Stimulated activated CD8-positive, alpha-beta memory T cell treated with anti-CD3 and anti-CD28 coated beads, Interleukin-4, amount 100 ng/mL, for 24 hours (primary cell): ENCODE data around the gene SHISA7.
A peak's percentile ranks its signal among the peaks of the same experiment; 100 is the strongest.

Experiments used
- DNase-seq: peaks from one replicate; pipeline ENCODE4 v3.0.0-alpha.2; 2020; ENCODE audit warnings: low read depth

SHISA7 gene

GRCh38 chr19:55387736-55388497, 55.2 kb downstream of the SHISA7 start:
- no peak for DNase-seq

DNA sequence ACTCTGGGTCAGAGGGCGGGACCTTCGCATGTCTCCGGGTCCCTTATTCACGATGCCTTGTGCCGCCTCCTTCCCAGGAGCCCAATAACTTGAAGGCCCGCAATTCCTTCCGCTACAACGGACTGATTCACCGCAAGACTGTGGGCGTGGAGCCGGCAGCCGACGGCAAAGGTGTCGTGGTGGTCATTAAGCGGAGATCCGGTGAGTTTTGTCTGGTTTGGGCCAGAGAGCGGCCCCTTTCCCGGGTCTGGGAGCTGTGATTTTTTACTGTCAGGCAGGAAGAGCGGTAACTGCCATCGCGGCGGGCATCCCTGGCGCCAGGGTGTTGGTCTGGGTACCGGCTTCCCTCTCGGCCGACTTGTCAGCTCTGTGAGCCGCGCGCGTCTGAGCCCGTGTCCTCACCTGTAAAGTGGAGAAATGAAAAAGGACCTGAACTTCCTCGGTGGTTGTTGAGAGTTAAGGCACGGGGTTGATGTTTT, 56.6 kb downstream of the SHISA7 start:
- peak; percentile 10 for DNase-seq

DNA sequence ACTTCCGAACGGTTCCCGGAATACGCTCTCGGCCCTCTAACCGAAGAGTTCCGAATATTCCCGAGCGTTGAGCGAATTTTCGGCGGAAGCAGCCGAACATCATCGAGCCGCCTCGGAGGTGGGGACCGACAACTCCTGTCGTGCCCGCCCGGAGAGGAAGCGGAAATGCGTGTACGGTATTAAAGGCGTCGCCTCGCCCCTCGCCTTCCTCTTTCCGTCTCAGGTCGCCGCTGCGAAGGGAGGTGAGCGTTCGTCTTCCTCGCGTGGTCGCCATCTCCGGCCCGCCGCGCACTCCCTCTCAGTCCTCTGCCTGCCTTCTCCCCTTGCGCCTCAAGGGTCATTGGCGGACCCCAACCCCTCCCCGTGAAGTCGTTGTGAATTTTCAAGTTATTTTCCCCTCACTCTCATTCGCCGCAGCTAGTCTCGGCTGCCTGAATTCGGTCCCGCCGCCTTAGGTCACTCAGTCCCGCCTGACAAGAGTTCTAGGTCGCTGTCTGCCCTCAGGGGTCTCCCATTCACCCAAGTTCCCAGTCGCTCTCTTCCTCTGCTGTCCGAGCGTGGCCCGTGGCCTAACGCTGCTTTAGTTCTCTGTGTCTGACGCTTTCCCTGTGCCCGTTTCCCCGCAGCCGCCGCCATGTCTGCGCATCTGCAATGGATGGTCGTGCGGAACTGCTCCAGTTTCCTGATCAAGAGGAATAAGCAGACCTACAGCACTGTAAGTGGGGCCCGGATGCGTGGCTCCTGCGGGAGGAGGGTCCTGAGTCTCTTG, 57.2 kb downstream of the SHISA7 start, which contains the start of gene RPL28:
Gene RPL28, plus strand, starts transcription at position 209 of the 769 bp plus-strand sequence. Its CDS starts 426 bp downstream, at position 635.
- DNase-seq: peak; percentile 94

- peak; percentile 95 for DNase-seq
These were observed 58.0 kb downstream of the SHISA7 start for GRCh38 chr19:55384920-55385723.

DNA sequence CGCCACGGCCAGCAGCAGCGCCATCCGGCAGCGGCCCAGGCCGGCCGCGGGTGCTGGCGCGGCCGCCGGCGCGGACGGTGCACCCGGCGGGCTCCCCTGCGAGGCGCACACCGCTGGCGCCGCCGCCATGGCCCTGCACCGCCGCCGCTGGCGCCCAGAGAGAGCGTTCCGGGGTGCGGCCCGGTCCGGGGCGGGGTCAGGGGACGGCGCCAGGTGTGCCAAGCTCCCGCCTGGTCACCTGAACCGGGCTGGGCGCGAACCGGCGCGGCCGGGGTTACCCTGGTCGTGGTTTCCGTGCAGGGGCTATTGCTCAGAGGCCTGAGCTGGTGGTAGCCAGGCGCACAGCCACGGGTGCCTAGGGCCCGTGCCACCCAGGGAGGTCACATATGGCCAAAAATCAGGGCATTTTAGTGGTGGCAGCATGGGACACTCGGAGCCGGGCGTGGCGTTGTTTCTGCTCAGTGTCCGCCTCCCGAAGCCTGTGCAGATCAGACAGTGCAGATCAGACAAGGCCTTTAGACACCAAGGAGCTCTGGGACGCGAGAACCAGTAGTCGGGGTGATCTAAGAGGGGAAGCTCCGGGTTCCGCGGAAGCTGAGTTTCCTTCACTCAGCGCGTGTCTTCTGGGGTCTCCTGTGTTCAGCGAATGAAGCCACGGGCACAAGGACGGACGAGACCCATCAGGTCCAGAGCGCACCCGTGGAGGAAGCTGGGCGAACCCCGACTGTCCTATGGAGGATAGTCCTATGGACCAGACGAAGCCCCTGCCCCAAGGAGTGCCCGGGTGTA, 58.8 kb downstream of the SHISA7 start, which contains the start of gene TMEM238:
Gene TMEM238, minus strand, starts transcription at position 162 of the 789 bp plus-strand sequence. Its CDS starts 33 bp downstream, at position 129.
- peak; percentile 19 for DNase-seq

DNA sequence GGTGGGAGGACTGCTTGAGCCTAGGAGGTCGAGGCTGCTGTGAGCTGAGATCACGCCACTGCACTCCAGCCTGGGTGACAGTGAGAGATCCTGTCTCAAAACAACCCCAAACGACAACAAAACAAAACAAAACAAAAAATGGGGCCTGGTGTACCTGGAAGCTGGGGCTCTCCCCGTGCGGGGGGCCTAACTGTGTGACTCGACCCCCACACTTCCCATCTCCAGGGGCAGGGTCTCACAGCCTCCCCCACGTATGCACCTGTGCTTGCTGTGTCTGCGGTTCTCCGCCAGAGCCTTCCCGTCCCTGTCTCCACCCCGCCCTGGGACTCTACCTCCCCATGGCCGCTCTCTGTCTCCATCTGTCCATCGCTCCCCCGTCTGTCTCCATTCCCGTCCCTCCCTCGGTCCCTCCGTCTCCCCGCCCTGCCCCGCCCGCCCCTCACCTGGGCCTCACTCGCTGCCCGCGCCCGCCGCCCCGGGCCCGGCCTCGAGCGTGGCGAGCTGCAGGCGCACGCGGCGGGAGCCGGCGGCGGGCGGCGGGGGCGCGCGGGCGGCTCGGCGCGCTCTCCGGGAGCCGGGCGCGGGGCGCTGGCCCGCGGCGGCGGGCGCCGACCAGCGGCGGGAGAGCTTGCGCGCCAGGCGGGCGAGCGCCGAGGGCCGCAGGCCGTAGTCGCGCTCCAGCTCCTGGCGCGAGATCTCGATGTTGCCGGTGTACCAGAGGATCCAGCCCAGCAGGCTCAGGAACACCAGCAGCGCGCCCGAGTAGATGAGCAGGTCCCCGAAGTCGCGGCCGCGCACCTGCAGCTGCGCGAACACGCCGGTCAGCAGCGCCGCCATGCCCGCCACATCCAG, 59.6 kb downstream of the SHISA7 start:
- DNase-seq: peak; percentile 15

- DNase-seq: no peak
These were observed 60.5 kb downstream of the SHISA7 start for GRCh38 chr19:55382522-55383054.

DNA sequence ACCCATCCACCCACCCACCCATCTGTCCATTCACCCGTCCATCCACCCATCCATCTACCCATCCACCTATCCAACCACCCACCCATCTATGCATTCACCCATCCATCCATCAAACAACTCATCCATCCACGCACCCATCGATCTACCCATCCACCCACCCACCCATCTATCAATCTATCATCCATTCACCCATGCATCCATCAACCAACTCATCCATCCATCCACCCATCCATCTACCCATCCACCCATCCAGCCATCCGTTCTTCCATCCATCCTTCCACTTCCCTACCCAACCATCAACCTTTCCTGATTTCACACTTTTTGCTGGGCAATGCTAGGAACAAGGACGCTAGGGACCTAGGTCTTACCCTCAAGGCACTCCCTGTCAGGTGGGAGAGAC, 61.1 kb downstream of the SHISA7 start:
- DNase-seq: no peak

GRCh38 chr19:55379174-55379573, 63.9 kb downstream of the SHISA7 start:
- DNase-seq: no peak
